Erythroblast (primary cell): ENCODE measurements around the gene ARHGEF6.

ENCODE experiments used
- GATA1 ChIP-seq: IDR thresholded peaks from 2 replicates; pipeline ENCODE4 v1.6.1; 2011; ENCODE audit warnings: low read depth, mild to moderate bottlenecking, control low read depth, low read length, moderate library complexity
- POLR2A ChIP-seq: IDR thresholded peaks from 2 replicates; pipeline ENCODE4 v1.6.1; 2011; ENCODE audit warnings: mild to moderate bottlenecking, low read length

GRCh38 chrX:136708348-136708747, 72.4 kb downstream of the ARHGEF6 start:
- TF ChIP-seq POLR2A, result no peak
- TF ChIP-seq GATA1, result no peak
